Glomerular visceral epithelial cell (primary cell): Measurements from ENCODE around the gene AFDN.

Experiments
- DNase-seq: peaks from one replicate; pipeline ENCODE4 v3.0.0-alpha.2; 2016; ENCODE audit errors: extremely low spot score

The AFDN gene

GRCh38 chr6:167796192-167796981, 30.3 kb upstream of the AFDN start:
- DNase-seq, result peak; percentile 25

DNA sequence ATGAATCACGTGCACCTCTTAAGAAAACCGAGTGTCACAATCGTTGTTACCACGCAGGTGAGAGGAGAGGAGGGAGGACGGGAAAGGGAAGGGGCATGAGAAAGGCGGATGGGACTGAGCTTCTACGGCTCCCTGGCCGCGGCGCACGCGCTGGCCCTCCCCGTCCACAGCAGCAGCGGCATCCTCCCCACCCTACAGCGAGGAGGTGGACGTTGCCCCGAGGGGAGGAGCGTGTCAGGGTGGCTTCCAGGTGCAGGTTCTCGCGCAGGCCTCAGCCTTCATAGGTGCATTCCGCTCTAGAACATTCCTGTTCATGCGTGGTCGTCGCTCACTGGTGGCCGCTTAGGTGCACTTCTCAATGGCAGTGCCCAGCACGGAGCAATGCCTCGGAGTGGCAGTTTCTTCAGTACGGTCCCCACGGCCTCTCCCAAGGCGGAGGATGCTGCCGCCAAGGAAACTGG, 29.7 kb upstream of the AFDN start:
- no peak for DNase-seq

- no peak for DNase-seq
Measured at GRCh38 chr6:167797476-167798265, 29.0 kb upstream of the AFDN start.

GRCh38 chr6:167798453-167798852, 28.3 kb upstream of the AFDN start:
- DNase-seq, result no peak

DNA sequence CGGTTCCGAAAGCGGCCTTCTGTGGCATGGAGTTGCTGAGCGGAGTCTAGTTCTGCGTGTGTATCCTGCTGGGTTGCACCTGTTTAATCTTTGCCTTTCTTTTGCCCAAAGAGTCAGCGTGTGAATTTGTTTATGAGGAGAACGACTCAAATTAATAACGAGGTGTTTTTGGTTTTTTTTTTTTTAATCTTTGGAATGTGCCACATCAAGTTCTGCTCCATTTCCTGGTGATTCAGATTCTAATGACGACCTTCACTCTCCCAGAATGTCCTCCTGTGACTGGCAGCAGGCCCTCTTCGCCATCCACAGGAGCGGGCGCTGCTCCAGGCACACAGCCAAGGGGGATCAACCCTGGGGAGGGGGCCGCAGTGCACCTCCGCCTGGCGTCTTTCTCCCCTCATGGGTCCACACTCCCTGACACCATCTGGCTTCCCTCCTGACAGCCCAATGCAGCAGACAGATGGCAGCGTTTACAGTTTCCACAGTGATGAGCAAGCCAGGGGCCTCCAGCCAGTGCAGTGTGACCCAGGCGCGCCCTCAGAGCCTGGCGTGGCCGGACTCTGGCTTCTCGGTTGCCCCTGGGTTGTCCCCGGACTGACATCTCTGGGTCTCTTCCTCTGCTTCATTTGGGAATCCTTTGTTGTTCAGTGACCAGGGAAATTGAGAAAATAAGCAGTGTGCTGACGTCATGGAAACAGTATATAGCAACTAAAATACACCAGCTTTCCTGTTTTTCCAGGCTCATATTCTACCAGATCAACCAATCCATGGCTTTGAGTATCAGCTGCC, 27.5 kb upstream of the AFDN start:
- no peak for DNase-seq

DNA sequence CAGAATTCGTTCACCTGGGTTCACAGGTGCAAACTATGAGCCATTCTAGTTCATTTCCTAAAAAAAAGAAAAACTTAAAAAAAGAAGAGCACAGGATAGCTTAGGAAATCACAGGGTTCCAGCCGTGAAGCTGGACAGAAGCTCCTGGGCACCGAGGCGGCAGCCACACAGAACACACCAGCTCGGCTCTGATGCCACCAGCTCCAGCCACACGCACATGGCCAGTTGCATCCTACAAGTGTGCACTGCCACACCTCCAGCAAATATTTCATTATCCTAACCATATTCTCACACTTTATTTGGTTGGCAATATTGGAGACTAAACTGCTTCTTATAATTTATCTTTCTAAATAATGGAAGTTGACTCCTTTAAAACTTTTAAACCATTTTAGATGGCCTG, 26.2 kb upstream of the AFDN start:
- DNase-seq, result no peak

GRCh38 chr6:167801263-167801662, 25.4 kb upstream of the AFDN start:
- no peak for DNase-seq

DNA sequence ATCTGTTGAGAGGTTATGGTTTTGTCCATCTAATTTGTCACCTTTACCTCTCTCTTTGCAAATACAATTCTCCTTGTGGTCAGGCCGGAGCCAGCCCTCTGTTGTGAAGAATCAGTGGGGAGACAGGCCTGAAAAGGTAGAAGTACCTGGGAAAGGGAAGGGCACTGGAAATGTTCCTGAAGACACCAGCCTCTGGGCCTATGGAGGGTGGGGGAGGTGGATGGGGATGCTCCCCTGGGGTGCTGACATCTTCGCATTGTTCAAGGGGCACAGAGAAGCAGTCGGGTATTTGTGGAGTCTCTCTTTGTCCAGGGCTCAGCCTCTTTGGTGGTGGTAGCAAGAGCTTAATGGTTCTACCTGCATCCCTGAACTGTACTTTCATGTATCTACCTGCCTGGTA, 24.4 kb upstream of the AFDN start:
- no peak for DNase-seq

GRCh38 chr6:167803816-167804215, 22.9 kb upstream of the AFDN start:
- no peak for DNase-seq

DNA sequence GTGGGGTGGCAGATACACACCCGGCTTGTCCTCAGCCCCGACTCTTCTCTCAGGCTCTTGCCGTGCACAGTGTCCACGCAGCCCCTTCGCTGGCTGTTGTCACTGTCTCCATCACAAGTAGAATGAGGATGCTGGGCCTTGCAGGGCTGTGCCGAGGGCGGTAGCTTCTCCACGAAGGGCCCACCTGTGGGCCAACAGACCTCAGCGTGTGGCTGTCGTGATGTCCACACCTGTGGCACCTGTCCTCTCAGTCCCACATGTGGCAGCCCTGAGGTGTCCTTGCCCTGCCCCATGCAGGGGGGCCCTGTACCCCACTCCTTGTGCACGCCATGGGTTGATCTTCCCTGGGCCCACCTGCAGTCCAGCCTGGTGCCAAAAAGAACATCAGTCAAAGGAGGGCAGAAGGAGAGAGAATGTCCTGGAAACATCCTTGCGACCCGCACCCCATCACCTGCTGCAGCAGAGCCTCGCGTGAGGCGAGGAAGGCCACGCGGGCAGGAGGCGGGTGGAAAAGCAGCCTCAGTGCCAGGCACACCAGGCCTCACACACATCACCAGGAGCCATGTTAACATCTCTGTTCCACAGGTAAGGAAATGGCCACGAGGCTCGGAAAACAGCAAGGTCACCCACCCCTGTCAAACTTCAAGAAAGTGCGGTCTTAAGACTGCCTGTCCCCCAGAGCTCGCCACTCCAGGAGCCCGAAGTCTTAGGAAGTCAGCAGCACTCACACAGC, 22.3 kb upstream of the AFDN start:
- DNase-seq, result no peak

- no peak for DNase-seq
Measured at GRCh38 chr6:167805349-167806060, 21.2 kb upstream of the AFDN start.

DNA sequence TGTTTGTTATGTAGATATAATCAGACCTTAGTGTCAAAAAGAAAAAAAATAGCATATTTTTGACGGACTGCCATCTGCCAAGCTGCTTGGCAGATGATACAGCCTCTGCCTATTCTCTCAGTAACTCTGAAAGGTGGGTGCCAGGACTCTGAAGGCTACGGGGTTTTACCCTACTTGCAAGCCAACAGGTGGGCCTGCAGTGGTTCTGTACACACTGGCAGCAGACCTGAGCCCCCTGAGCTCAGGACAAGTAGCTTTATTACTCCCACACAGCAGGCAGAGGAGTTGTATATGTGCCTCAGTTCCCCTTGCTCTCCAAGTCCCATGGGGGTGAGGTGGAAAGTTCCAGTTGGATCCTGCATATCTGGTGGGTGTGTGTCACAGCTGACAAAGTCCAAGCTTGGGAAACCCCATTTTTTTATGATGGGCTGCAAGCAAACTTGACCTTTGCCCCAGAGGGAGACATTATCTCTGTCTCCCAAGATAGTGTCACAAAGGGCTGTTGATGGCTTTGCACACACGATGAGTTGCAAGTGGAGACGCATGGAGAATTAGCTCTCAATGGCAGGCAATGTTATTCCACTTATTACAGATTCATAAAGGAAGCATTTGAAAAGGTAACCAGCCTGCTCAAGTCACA, 20.5 kb upstream of the AFDN start:
- no peak for DNase-seq

DNA sequence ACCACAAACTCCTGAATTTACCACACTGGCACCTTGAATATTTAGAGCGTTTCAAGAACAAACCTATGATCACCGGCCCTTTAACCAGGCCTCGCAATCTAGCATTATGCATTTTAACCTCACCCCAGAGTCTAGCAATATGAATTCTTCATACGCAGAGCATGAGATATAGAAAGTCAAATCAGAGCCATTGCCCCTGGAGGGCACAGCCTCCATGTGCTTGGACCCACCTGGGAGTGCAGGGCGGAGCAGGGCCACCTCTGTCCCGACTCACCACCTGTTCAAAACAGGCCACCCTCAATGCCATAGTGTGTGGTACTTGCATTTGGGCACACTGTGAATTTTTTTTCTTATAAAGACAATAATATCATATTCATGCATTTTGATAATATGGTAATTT, 19.5 kb upstream of the AFDN start:
- DNase-seq, result no peak

DNA sequence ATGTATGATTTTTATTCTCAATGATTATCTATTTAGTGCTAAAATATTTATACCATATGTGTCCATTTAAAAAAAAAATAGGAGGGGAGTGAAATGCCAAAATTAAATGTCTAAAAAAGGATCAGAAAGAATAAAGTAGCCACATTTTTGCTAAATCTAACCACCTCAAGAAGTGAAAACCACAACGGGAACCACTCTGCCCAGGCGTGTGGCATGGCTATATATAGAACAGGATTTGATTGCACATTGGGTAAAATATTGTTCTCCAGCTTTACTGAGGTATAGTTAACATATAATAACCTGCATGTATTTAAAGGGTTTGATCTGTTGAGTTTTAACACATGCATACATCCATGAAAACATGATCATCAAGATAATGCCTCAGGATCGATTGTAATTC, 19.0 kb upstream of the AFDN start:
- DNase-seq, result no peak

- no peak for DNase-seq
Measured at GRCh38 chr6:167811040-167811439, 15.7 kb upstream of the AFDN start.

DNA sequence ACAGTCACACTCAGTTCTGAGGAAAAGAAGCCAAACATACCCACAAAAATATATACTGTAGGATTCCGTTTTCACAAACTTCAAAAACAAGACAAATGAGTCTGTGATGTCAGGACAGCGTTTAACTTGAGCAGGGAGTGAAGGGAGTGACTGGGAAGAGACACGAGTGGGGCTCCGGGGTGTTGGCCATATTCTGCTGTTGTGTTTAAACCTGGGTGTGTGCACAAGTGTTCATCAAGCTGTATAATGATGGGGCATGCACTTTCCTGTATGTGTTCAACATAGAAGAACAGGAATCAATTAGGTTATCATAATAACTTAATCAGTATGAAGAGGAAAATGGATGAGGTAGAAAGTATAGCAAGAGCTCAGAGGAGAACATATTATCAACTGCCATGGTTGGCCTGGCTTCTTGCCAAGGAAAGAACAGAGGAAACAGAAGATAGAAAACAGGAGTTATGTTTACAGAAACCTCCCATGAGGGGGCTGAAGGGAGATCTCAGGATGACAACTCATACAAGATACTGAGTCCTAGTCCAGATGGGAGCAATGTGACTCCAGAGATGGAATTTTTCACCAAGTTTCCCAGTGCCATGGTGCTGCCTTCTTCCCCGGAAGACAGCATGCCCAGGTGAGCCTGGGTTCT, 15.1 kb upstream of the AFDN start:
- no peak for DNase-seq

DNA sequence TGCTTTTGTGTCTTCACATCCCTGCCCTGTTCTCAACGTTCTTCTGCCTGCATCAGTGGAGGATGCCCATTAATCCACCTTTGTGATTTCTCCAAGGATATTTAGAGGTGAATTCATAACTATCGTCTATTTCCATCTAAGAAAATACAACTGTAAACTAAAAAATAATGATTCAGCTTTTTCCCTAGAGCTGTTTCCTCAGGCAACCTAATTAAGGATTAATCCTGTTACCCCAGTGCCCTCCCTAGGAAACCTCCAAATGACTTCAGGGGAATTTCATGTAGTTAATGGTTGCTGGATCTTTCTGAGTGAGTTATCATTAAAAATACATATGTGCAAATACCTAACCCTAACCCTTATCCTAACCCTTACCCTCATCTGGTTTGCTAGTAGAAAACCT, 14.6 kb upstream of the AFDN start:
- no peak for DNase-seq

DNA sequence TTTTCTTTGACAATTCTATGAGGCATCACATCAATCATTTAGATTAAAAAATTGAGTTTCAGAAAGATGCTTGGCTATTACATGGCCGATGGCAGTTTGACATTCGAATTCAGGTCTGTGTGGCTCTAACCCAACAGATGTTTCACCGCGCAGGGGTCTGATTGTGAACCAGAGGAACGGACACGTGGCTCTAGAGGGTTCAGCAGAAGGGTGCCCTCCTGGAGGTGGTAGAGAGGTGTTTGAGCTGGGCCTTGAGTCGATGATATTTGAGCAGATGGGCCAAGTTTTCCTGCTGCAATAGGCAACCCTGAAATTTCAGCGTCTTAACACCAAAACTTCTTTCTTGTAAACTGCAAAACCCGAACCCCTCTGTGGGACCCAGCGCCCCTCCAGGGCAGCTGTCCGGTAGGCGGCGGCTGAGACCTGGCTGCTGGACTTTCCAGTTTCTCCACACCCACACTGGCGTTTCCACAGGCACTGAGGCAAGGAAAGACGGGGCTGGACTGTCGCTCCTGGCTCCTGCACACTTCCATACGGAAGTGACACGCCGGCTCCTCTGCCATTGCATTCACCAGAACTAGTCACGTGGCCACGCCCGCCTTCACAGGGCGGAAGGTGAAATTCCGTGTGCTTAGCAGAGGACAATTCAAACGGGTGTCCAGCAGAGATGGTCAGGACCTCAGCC, 11.3 kb upstream of the AFDN start:
- DNase-seq, result no peak

- DNase-seq, result no peak
Measured at GRCh38 chr6:167817016-167817415, 9.7 kb upstream of the AFDN start.
